Astrocyte (in vitro differentiated cells and primary cell): Measurements from ENCODE around the gene RFX7.

ENCODE experiments used
- CTCF ChIP-seq: IDR thresholded peaks from 2 replicates; pipeline ENCODE4 v1.5.1; 2011; ENCODE audit warnings: low read depth, mild to moderate bottlenecking, inconsistent platforms, low read length, moderate library complexity; ENCODE audit not compliant: insufficient read depth
- EZH2 ChIP-seq: IDR thresholded peaks from 2 replicates; pipeline ENCODE4 v1.6.1; 2012; ENCODE audit warnings: mild to moderate bottlenecking, low read length, inconsistent platforms; ENCODE audit not compliant: insufficient read depth

GRCh38 chr15:56042982-56043980, 200.4 kb downstream of the RFX7 start:
- TF ChIP-seq CTCF (no peak), EZH2 (no peak)
